GM12878 (cell line): ENCODE measurements around the gene DNAH8.

Source experiments
- EZH2 ChIP-seq: IDR thresholded peaks from 2 replicates; pipeline ENCODE4 v1.6.1; 2012; ENCODE audit warnings: low read depth, mild to moderate bottlenecking, control low read depth, inconsistent platforms, low read length, borderline replicate concordance; ENCODE audit not compliant: control insufficient read depth
- POLR2AphosphoS5 ChIP-seq: IDR thresholded peaks from 2 replicates; pipeline ENCODE4 v1.6.1; 2011; ENCODE audit warnings: mild to moderate bottlenecking, low read length, inconsistent platforms
- SRF ChIP-seq, 2 experiments: IDR thresholded peaks; 2 replicates each; pipeline ENCODE4 v1.6.1; 2011; ENCODE audit warnings: low read depth in 2 of 2, low read length in 2 of 2, mild to moderate bottlenecking in 1 of 2, moderate library complexity in 1 of 2

- no peak for TF ChIP-seq EZH2
- no peak for TF ChIP-seq POLR2AphosphoS5
- no peak for TF ChIP-seq SRF (IDR thresholded peaks at IDR 0.05; ENCODE audit: low read depth in 2 of 2, low read length in 2 of 2)
These were observed 43.1 kb upstream of the DNAH8 start for GRCh38 chr6:38671885-38672467.
